ENCODE results near the gene SLC22A7. TPM values are rescaled to one million over a fixed set of nuclear protein-coding genes. Genes with fewer than 3 reads are reported as not detected.

Gene SLC22A7
- total RNA-seq, 4 donors from 2014 or later = not detected

DNA sequence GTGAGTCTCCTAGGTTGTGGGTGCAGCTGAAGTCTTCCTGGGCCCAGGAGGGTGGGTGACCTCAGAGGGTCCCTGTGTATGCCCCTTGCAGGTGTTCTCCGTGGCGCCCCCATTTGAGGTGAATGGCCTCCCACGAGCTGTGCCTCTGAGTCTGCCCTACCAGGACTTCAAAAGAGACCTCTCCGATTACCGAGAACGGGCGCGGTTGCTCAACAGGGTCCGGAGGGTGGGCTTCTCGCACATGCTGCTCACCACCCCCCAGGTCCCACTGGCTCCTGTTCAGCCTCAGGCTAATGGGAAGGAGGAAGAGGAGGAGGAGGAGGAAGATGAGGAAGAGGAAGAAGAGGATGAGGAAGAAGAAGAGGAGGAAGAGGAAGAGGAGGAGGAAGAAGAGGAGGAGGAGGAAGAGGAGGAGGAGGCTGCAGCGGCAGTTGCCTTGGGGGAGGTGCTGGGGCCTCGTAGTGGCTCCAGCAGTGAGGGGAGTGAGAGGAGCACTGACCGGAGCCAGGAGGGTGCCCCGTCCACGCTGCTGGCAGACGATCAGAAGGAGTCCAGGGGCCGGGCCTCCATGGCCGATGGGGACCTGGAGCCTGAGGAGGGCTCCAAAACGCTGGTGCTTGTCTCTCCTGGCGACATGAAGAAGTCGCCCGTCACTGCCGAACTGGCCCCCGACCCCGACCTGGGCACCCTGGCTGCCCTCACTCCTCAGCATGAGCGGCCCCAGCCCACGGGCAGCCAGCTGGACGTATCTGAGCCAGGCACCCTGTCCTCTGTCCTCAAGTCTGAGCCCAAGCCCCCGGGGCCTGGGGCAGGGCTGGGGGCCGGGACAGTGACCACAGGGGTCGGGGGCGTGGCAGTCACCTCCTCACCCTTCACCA, 15.2 kb upstream of the SLC22A7 start:
- no peaks in the 10 kb centered on the region for H3K36me3 ChIP-seq
- H3K27ac ChIP-seq = no peak overlapping the region
- peaks cover 47% of the 10 kb centered on the region for H3K27me3 ChIP-seq
- DNase-seq (ENCODE audit: low spot score in 2 of 2) = no peak
- H3K9me3 ChIP-seq = no peaks in the 10 kb centered on the region
- 80% methylated on average over 17 of the region's 32 CpGs for WGBS
- TF ChIP-seq, protein P1, sequence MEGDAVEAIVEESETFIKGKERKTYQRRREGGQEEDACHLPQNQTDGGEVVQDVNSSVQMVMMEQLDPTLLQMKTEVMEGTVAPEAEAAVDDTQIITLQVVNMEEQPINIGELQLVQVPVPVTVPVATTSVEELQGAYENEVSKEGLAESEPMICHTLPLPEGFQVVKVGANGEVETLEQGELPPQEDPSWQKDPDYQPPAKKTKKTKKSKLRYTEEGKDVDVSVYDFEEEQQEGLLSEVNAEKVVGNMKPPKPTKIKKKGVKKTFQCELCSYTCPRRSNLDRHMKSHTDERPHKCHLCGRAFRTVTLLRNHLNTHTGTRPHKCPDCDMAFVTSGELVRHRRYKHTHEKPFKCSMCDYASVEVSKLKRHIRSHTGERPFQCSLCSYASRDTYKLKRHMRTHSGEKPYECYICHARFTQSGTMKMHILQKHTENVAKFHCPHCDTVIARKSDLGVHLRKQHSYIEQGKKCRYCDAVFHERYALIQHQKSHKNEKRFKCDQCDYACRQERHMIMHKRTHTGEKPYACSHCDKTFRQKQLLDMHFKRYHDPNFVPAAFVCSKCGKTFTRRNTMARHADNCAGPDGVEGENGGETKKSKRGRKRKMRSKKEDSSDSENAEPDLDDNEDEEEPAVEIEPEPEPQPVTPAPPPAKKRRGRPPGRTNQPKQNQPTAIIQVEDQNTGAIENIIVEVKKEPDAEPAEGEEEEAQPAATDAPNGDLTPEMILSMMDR (IDR thresholded peaks at IDR 0.05) = no peak
- TF ChIP-seq EP300 (IDR thresholded peaks at IDR 0.05) (no peak), POLR2AphosphoS5 (IDR thresholded peaks at IDR 0.05) (no peak), POLR2A (IDR thresholded peaks at IDR 0.05) (no peak)
- H3K4me1 ChIP-seq = peaks cover 9% of the 10 kb centered on the region
- no peak overlapping the region for H3K4me3 ChIP-seq

DNA sequence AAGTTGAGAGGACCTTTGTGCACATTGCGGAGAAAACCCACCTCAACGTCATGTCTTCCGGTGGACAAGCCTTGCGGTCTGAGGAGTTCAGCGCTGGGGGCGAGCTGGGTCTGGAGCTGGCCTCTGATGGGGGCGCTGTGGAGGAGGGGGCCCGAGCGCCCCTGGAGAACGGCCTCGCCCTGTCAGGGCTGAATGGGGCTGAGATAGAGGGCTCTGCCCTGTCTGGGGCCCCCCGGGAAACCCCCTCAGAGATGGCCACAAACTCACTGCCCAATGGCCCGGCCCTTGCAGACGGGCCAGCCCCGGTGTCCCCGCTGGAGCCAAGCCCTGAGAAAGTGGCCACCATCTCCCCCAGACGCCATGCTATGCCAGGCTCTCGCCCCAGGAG, 14.6 kb upstream of the SLC22A7 start:
- no peak overlapping the region for H3K27ac ChIP-seq
- H3K27me3 ChIP-seq = peaks cover 47% of the 10 kb centered on the region
- no peak for DNase-seq (ENCODE audit: low spot score in 2 of 2)
- H3K9me3 ChIP-seq = no peaks in the 10 kb centered on the region
- TF ChIP-seq EP300 (IDR thresholded peaks at IDR 0.05) = no peak
- no peak for TF ChIP-seq POLR2AphosphoS5 (IDR thresholded peaks at IDR 0.05)
- TF ChIP-seq POLR2A (IDR thresholded peaks at IDR 0.05) = no peak
- TF ChIP-seq, protein P1 (IDR thresholded peaks at IDR 0.05) = no peak
- H3K4me1 ChIP-seq = peaks cover 9% of the 10 kb centered on the region
- H3K36me3 ChIP-seq = no peaks in the 10 kb centered on the region
- 87% methylated on average over 11 of the region's 18 CpGs for WGBS
- H3K4me3 ChIP-seq = no peak overlapping the region

DNA sequence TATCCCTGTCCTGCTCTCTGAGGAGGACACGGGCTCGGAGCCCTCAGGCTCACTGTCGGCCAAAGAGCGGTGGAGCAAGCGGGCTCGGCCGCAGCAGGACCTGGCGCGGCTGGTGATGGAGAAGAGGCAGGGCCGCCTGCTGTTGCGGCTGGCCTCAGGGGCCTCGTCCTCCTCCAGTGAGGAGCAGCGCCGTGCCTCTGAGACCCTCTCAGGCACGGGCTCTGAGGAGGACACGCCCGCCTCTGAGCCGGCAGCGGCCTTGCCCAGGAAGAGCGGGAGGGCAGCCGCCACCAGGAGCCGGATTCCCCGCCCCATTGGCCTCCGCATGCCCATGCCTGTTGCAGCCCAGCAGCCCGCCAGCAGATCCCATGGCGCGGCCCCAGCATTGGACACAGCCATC, 14.2 kb upstream of the SLC22A7 start:
- TF ChIP-seq POLR2AphosphoS5 (IDR thresholded peaks at IDR 0.05) = no peak
- TF ChIP-seq EP300 (IDR thresholded peaks at IDR 0.05) = no peak
- TF ChIP-seq, protein P1 (IDR thresholded peaks at IDR 0.05) = no peak
- no peak for TF ChIP-seq POLR2A (IDR thresholded peaks at IDR 0.05)
- Histone ChIP-seq H3K27me3 (peaks cover 47% of the 10 kb centered on the region), H3K27ac (no peak overlapping the region), H3K9me3 (no peaks in the 10 kb centered on the region), H3K36me3 (no peaks in the 10 kb centered on the region), H3K4me1 (peaks cover 9% of the 10 kb centered on the region), H3K4me3 (no peak overlapping the region)
- no peak for DNase-seq (ENCODE audit: low spot score in 2 of 2)
- WGBS = 20% methylated on average over 1 of the region's 27 CpGs

DNA sequence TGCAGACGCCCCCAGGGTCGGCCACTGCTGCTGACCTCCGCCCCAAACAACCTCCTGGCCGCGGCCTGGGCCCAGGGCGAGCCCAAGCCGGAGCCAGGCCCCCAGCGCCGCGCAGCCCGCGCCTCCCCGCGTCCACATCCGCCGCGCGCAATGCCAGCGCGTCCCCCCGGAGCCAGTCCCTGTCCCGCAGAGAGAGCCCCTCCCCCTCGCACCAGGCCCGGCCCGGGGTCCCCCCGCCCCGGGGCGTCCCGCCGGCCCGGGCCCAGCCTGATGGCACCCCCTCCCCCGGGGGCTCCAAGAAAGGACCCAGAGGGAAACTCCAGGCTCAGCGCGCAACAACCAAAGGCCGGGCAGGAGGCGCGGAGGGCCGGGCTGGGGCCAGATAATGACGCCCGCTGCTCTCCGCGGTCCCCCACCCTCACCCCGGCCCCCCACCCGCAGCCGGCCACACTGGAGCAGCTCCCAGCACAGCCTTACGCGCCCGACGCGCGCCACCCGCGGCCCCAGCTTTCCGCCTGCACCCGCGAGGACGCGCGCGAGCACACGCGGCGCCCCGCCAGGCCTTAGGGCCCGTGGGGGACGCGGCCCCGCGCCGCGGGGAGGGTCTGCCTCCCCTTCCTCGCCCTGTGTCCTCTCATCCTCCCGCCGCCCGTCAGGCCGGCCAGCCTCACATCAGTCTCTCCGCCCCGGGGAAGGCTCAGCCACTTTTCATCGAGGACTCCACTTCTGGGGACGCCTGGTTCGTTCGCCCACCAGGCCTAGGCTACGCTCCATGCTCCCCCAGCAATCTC, 12.9 kb upstream of the SLC22A7 start:
- no peaks in the 10 kb centered on the region for H3K9me3 ChIP-seq
- no peak overlapping the region for H3K27ac ChIP-seq
- no peaks in the 10 kb centered on the region for H3K36me3 ChIP-seq
- H3K27me3 ChIP-seq = peaks cover 47% of the 10 kb centered on the region
- H3K4me1 ChIP-seq = peaks cover 9% of the 10 kb centered on the region
- DNase-seq (ENCODE audit: low spot score in 2 of 2) = no peak
- 14% methylated on average over 26 of the region's 83 CpGs for WGBS
- no peak for TF ChIP-seq POLR2A (IDR thresholded peaks at IDR 0.05)
- TF ChIP-seq POLR2AphosphoS5 (IDR thresholded peaks at IDR 0.05) = no peak
- no peak for TF ChIP-seq EP300 (IDR thresholded peaks at IDR 0.05)
- TF ChIP-seq, protein P1 (IDR thresholded peaks at IDR 0.05) = no peak
- peak overlapping the region; percentile 19 for H3K4me3 ChIP-seq

DNA sequence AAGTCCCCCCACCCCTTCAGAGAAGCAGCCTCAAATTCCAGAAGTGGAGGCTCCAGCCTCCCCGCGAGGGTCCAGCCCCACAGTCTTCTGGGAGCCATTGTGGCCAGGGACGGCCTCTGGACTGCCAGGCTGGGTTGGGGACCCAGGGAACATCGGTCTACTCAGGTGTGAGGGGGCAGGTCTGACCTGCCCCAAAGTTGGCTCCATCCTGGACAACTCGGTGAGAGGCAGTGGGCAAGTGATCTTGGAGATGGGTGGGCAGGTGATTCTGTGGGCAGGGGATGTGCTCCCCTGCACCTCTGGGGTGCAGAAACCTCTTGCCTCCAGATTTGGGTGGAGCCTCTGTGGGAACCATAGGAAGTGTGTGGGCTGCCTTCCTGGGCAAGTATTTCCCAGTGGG, 12.2 kb upstream of the SLC22A7 start:
- H3K27ac ChIP-seq = no peak overlapping the region
- no peak for DNase-seq (ENCODE audit: low spot score in 2 of 2)
- TF ChIP-seq, protein P1 (IDR thresholded peaks at IDR 0.05) = no peak
- TF ChIP-seq POLR2AphosphoS5 (IDR thresholded peaks at IDR 0.05) (no peak), EP300 (IDR thresholded peaks at IDR 0.05) (no peak), POLR2A (IDR thresholded peaks at IDR 0.05) (no peak)
- no peaks in the 10 kb centered on the region for H3K36me3 ChIP-seq
- H3K4me3 ChIP-seq = no peak overlapping the region
- H3K4me1 ChIP-seq = peaks cover 9% of the 10 kb centered on the region
- no peaks in the 10 kb centered on the region for H3K9me3 ChIP-seq
- peaks cover 47% of the 10 kb centered on the region for H3K27me3 ChIP-seq
- WGBS = no CpG with 5 or more reads among the region's 5 CpGs
